Lung (tissue), 16 donors: ENCODE results near the gene OR1L6. TPM values are rescaled to one million over a fixed set of nuclear protein-coding genes. Genes with fewer than 3 reads are reported as not detected.

Experiments
- ATAC-seq: fragments of 200-7000 bp; cut with Tn5 transposase; one replicate; pipeline ENCODE4 v1.9.1; 2020; ENCODE audit warnings: moderate number of reproducible peaks; ENCODE audit not compliant: insufficient read depth, low FRiP score
- DNase-seq, 3 donors: peaks; one replicate each; pipeline ENCODE4 v3.0.0-alpha.2; 2013 to 2017
- H3K27ac ChIP-seq, 2 donors: one replicate each; pipeline ENCODE4 v1.5.1; 2013; ENCODE audit warnings: mild to moderate bottlenecking in 2 of 2, moderate library complexity in 2 of 2, control low read depth in 1 of 2, inconsistent platforms in 1 of 2, low read depth in 1 of 2, low read length in 1 of 2
- H3K27me3 ChIP-seq, 3 donors: one replicate each; pipeline ENCODE4 v1.5.1; 2013; ENCODE audit warnings: low read length in 2 of 3; ENCODE audit not compliant: control insufficient read depth in 3 of 3, insufficient read depth in 3 of 3
- H3K36me3 ChIP-seq, 4 donors: one replicate each; pipeline ENCODE4 v1.5.1; 2013; ENCODE audit warnings: low read length in 4 of 4, mild to moderate bottlenecking in 1 of 4, moderate library complexity in 1 of 4; ENCODE audit not compliant: control insufficient read depth in 4 of 4, insufficient read depth in 4 of 4
- H3K4me1 ChIP-seq, 5 donors: one replicate each; pipeline ENCODE4 v1.5.1; 2013; ENCODE audit warnings: low read length in 5 of 5, mild to moderate bottlenecking in 2 of 5, moderate library complexity in 1 of 5; ENCODE audit not compliant: control insufficient read depth in 5 of 5, insufficient read depth in 5 of 5
- H3K4me3 ChIP-seq: one replicate; pipeline ENCODE4 v1.5.1; 2013; ENCODE audit warnings: mild to moderate bottlenecking, control low read depth, moderate library complexity
- H3K9ac ChIP-seq, 2 donors: one replicate each; pipeline ENCODE4 v1.5.1; 2013; ENCODE audit warnings: low read length in 2 of 2, control low read depth in 1 of 2; ENCODE audit not compliant: insufficient read depth in 1 of 2
- H3K9me3 ChIP-seq, 4 donors: one replicate each; pipeline ENCODE4 v1.5.1; 2013; ENCODE audit warnings: low read length in 3 of 4, mild to moderate bottlenecking in 1 of 4, moderate library complexity in 1 of 4; ENCODE audit not compliant: control insufficient read depth in 4 of 4, insufficient read depth in 3 of 4
- CTCF ChIP-seq: IDR thresholded peaks from 2 replicates; pipeline ENCODE4 v1.5.1; 2012; ENCODE audit warnings: mild to moderate bottlenecking; ENCODE audit errors: control extremely low read depth, extremely low read depth
- WGBS, 2 donors: extraction: QIAGEN DNeasy Blood & Tissue Kit; methylation state at CpG; one replicate each; pipeline ENCODE4 v1.1.7; 2013; 5-methylcytosine and 5-hydroxymethylcytosine counted together
- long read RNA-seq, 5 donors: transcript quantifications; one replicate each; lab custom pipeline, GENCODE V29; 2026
- polyA plus RNA-seq, 2 donors: library from polyadenylated mRNA; stranded (reverse); fragments of 200-250 nt; gene quantifications; one replicate each; pipeline ENCODE4 v1.2.1, GENCODE V29; 2013
- total RNA-seq, 2 donors: library from RNA; depleted of rRNA in 1 of 2; stranded (reverse); fragments of >200 nt in 1 of 2; gene quantifications; one replicate each; pipeline ENCODE4 v1.2.1, GENCODE V29; 2014 to 2021
- donor health status: control.
- donor health status: control.
- donor health status: Bipolar disorder and iron deficiency.
- donor health status: healthy.
- donor health status: DM: yes; HTN: yes; CAD: no.

The OR1L6 gene
- not detected for total RNA-seq
- polyA plus RNA-seq, result not detected
- long read RNA-seq, donor 1, result 0 reads
- long read RNA-seq, donor 2, result 0 reads
- long read RNA-seq, donor 3, result 0 reads
- long read RNA-seq, donor 4, result 0 reads
- long read RNA-seq, donor 5, result 0 reads

- no peak for TF ChIP-seq CTCF
- Histone ChIP-seq H3K9ac (no peak within 1 kb of the TSS), H3K4me1 (no peaks in the 10 kb centered on the region), H3K36me3 (no peaks in the 10 kb centered on the region), H3K27me3 (no peaks in the 10 kb centered on the region), H3K9me3 (peaks cover 0 to 6% (median 2%) of the 10 kb centered on the region in 4 donors), H3K4me3 (no peak within 1 kb of the TSS), H3K27ac (no peak within 1 kb of the TSS)
- ATAC-seq (no peak), DNase-seq (no peak)
- 77 to 85% methylated on average over 6 of the region's 6 CpGs for WGBS, 2 donors
These were observed at the start of gene OR1L6 for GRCh38 chr9:122742003-122742402. Gene OR1L6, plus strand, starts transcription at chr9:122742303. Its CDS starts 7,545 bp downstream, at chr9:122749848.

- no peaks in the 10 kb centered on the region for H3K27me3 ChIP-seq
- WGBS, 2 donors, result 91 to 98% methylated on average over 1 of the region's 1 CpG
- TF ChIP-seq CTCF, result no peak
- peaks cover 0 to 2% (median 0%) of the 10 kb centered on the region in 4 donors for H3K9me3 ChIP-seq
- H3K9ac ChIP-seq, result no peak overlapping the region
- no peak for ATAC-seq
- no peaks in the 10 kb centered on the region for H3K4me1 ChIP-seq
- H3K36me3 ChIP-seq, result no peaks in the 10 kb centered on the region
- no peak for DNase-seq
- no peak overlapping the region for H3K4me3 ChIP-seq
- no peak overlapping the region for H3K27ac ChIP-seq
These were observed 46.4 kb upstream of the OR1L6 start for GRCh38 chr9:122695696-122696095.

GRCh38 chr9:122718038-122718437, 24.1 kb upstream of the OR1L6 start:
- Histone ChIP-seq H3K9ac (no peak overlapping the region), H3K4me3 (no peak overlapping the region), H3K36me3 (no peaks in the 10 kb centered on the region), H3K4me1 (no peaks in the 10 kb centered on the region), H3K27ac (no peak overlapping the region), H3K27me3 (no peaks in the 10 kb centered on the region), H3K9me3 (peaks cover 0 to 13% (median 4%) of the 10 kb centered on the region in 4 donors)
- ATAC-seq, result no peak
- 88 to 93% methylated on average over 7 of the region's 7 CpGs for WGBS, 2 donors
- no peak for TF ChIP-seq CTCF
- DNase-seq, result no peak

GRCh38 chr9:122719218-122719617, 22.9 kb upstream of the OR1L6 start:
- Histone ChIP-seq H3K36me3 (no peaks in the 10 kb centered on the region), H3K9me3 (peaks cover 0 to 17% (median 4%) of the 10 kb centered on the region in 4 donors), H3K9ac (no peak overlapping the region), H3K27ac (no peak overlapping the region), H3K4me3 (no peak overlapping the region), H3K4me1 (no peaks in the 10 kb centered on the region), H3K27me3 (no peaks in the 10 kb centered on the region)
- ATAC-seq (no peak), DNase-seq (no peak)
- TF ChIP-seq CTCF, result no peak
- 77 to 85% methylated on average over 4 of the region's 4 CpGs for WGBS, 2 donors
